AG04449 (cell line): ENCODE data around the gene HYLS1.

Source experiments
- CTCF ChIA-PET: fragments of 350-600 bp; formaldehyde crosslinking; extraction: SDS; loops from one replicate; lab custom pipeline; 2021; ENCODE audit warnings: antibody characterized with exemption; lab: Yijun Ruan, JAX
- POLR2A ChIA-PET: fragments of 400-600, 350-600 bp; formaldehyde crosslinking; extraction: SDS; loops from one replicate; lab custom pipeline; 2020; ENCODE audit warnings: antibody characterized with exemption, inconsistent platforms; lab: Yijun Ruan, JAX
- DNase-seq: peaks from one replicate; pipeline ENCODE4 v3.0.0-alpha.2; 2010; ENCODE audit warnings: low read depth, low spot score
- H3K4me3 ChIP-seq: 2 replicates; pipeline ENCODE4 v1.5.1; 2011; ENCODE audit warnings: low read depth, mild to moderate bottlenecking, control low read depth, low read length
- TF ChIP-seq, protein P1 (sequence below): IDR thresholded peaks from one replicate; pipeline ENCODE4 v1.5.1; 2011; ENCODE audit warnings: mild to moderate bottlenecking, moderate library complexity, low read length, control low read depth, inconsistent platforms; ENCODE audit not compliant: insufficient read depth; ENCODE audit errors: missing control alignments

Gene HYLS1

DNA sequence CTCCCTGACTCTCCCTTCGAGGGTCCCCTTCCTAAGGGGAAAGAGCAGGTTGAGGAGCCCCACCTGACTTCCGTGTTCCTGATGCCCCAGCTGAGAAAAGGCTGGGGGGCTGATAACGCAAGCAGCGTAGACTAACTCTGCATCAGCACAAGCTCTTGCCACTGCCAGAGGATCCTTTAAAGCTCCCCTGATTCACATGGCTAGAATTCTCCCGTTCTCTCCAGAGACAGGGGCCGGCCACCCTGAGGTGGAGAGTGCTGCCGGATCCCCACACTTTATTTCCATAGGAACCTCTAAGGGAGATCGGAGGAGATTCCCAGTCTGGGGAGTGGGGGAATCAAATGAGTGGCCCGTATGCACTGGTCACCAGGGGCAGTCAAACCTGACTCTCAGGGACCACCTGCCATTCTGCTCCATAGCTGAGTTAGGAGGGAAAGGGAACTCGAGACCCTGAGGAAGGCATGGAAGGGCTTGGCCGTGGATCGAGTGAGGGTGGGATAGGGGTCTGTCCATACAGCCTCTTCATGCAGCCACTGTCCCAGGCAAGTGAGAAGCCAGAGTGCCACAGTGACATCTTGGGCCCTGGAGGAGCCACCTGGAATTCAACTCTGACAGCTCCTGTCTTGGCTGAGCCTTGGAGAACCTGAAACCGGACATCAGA, 57.0 kb downstream of the HYLS1 start:
- CTCF ChIA-PET: interaction anchor here (1.1 to 8.8 kb wide), 3 partner anchors 15 to 250 kb away, joined by 4 to 109 read pairs (median 4); no protein-coding TSS in a partner anchor

DNA sequence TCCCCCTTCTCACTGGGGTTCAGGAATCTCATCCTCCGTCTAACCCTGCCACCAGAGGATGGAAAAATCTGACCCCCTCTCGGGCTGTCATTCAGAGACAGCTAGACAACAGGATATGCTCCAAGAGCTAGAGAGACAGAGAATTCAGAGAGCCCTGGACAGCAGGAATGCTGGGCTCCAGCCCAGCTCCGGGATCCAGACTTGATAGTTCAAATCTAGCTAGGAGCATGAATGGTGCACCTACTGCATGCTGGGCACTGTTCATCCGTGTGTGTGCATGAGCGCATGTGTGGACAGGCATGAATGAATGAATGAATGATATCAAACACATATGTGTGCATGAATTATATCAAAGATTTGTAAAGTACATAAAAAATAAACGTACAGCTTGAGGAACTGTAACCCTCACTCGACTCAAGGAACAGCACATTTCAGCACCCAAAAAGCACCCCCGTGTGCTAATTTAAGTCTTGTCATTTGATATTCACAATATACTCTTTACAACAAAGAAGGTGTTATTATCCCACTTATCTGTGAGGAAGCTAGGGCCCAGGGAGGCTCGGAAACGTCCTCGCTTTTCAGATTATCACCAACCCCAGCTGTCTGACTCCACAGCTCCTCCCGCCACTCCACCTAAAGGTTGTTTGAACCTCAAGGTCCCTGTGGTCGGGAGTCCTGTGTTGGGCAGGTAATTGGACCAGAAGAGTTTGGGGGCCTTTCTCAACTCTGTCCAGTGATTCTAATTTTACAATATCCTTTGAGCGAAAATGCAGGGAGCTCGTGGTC, 57.7 kb downstream of the HYLS1 start:
- TF ChIP-seq, protein P1, sequence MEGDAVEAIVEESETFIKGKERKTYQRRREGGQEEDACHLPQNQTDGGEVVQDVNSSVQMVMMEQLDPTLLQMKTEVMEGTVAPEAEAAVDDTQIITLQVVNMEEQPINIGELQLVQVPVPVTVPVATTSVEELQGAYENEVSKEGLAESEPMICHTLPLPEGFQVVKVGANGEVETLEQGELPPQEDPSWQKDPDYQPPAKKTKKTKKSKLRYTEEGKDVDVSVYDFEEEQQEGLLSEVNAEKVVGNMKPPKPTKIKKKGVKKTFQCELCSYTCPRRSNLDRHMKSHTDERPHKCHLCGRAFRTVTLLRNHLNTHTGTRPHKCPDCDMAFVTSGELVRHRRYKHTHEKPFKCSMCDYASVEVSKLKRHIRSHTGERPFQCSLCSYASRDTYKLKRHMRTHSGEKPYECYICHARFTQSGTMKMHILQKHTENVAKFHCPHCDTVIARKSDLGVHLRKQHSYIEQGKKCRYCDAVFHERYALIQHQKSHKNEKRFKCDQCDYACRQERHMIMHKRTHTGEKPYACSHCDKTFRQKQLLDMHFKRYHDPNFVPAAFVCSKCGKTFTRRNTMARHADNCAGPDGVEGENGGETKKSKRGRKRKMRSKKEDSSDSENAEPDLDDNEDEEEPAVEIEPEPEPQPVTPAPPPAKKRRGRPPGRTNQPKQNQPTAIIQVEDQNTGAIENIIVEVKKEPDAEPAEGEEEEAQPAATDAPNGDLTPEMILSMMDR: no peak
- H3K4me3 ChIP-seq: no peak overlapping the region
- no peak for DNase-seq
- ChIA-PET POLR2A (no interaction called here), CTCF (interaction anchor here (1.1 to 8.8 kb wide), 3 partner anchors 16 to 249 kb away, joined by 4 to 109 read pairs (median 4); no protein-coding TSS in a partner anchor)

More for the DNA sequence above, 57.0 kb downstream of the HYLS1 start:
- POLR2A ChIA-PET: interaction anchor here (0.7 kb wide), 1 partner anchor 263 kb away, joined by 3 read pairs; no protein-coding TSS in a partner anchor
- TF ChIP-seq, protein P1: no peak
- H3K4me3 ChIP-seq: no peak overlapping the region
- DNase-seq: no peak

DNA sequence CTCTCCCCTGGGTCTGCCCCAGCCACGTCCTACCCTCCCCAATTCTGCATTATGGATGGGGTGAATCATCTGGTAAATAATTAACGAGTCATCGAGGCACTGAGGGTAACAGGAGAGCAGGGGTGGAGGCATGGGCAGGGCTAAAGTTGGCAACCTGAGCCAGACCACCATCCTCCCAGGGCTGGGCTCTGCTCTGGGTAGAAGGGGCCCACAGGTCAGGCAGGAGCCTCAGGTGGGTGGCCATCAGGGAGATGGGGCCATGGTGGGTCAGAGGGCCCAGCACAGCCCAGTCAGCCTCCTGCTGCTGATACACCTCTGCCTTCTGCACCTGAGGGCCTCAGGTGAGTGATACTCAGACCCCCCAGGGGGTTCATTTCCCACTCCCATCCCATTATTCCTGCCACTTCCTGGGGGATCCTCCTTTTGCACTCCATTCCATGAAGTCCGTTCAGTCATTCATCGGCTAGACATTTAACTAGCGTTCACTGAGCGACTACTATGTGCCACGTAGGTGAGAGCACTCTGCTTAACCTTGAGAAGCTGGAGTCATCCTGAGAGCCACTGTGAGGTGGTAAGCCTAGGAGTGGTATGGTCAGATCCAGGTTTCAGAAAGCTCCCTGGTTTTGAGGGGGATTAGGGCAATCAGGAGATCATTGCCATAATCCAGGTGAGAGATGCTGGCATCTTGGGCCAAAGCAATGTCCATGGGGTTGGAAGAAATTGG, 58.5 kb downstream of the HYLS1 start, which contains the start of gene VSIG10L2:
VSIG10L2 (plus strand) TSS at position 248 of the 724 bp plus-strand sequence; CDS start at position 260, 12 bp downstream.
- TF ChIP-seq, protein P1: no peak
- ChIA-PET POLR2A (no interaction called here), CTCF (interaction anchor here (8.8 kb wide), 1 partner anchor 248 kb away, joined by 109 read pairs; no protein-coding TSS in a partner anchor)
- DNase-seq: no peak
- H3K4me3 ChIP-seq: no peak within 1 kb of the TSS

DNA sequence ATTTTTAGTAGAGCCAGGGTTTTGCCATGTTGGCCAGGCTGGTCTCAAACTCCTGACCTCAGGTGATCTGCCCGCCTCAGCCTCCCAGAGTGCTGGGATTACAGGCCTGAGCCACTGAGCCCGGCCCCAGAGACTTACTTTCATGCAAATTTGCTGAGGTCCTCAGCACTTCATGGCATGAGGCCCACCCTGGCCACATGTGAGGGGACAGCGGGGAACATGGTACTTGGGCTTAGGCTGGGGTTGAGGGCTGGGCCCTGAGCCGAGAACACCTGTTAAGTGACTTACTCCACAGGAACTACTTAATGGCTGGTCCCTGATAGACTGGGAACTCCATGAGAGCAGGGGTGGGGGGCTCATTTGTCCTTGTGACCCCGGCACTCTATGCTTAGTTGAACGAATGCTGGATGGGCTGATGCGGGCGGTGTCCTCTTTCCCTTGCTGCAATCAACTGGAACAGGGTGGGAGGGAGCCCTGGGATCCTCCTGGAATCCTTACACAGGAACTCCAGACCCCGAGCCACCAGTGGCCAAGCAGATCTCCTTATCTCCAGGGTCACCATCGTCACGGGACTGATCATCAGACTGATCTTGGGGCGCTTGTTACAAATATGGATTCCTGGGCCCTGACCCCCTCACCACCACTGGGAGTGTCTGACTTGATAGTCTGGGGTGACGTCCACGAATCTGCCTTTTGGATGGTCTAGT, 59.4 kb downstream of the HYLS1 start:
- ChIA-PET CTCF (no interaction called here), POLR2A (no interaction called here)
- TF ChIP-seq, protein P1: no peak
- no peak overlapping the region for H3K4me3 ChIP-seq
- DNase-seq: no peak

DNA sequence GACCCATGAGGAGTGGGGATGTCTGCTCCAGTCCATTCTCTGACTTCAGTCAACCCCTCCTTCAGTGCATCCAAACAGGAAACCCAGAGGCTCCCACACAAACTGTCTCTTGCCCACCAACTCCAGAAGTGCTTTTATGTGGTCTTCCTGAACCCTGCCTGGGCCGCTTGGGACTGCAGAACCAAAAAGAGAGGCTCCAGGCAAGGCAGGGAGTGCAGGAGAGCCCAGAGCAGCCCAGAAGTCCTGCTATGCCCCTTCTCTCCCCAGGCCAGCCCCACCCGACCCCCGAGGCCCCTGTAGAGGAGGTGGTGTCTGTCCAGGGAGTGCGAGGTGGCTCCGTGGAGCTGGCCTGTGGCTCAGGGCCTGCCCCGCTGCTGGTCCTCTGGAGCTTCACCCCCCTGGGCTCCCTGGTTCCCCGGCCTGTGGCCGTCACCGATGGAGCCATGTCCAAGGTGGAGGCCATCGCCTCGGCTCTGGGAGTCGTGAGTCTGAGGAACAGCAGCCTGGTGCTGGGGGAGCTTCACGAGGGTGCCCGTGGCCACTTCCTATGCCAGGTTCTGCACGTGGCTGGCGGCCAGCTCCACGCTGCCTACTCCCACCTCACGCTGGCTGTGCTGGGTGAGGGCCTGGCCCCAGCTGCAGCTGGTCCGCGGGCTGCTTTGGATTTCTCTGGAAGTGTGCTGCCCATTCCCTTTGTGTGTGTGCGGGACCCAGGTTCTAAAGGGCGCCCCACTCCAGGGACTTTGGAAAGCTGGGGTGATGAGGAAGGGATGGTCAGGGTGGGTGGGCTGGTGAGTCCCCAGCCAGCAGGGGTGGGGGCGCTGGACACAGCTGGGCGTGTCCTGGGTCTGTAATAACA, 60.2 kb downstream of the HYLS1 start:
- DNase-seq: no peak
- CTCF ChIA-PET: no interaction called here
- POLR2A ChIA-PET: no interaction called here
- TF ChIP-seq, protein P1: no peak
- no peak overlapping the region for H3K4me3 ChIP-seq
